HG03108 (cell line): Measurements from ENCODE around the gene INPP4B.

Experiments used
- ATAC-seq: cut with Tn5 transposase; IDR thresholded peaks from one replicate; pipeline ENCODE4 v1.9.1; 2021; ENCODE audit warnings: moderate library complexity; ENCODE audit not compliant: unreplicated experiment

The INPP4B gene

GRCh38 chr4:142358656-142359055, 487.4 kb downstream of the INPP4B start:
- no peak for ATAC-seq

GRCh38 chr4:142356801-142357200, 489.3 kb downstream of the INPP4B start:
- ATAC-seq, result no peak

GRCh38 chr4:142356118-142356759, 489.9 kb downstream of the INPP4B start:
- ATAC-seq, result no peak

GRCh38 chr4:142355421-142355930, 490.6 kb downstream of the INPP4B start:
- ATAC-seq, result no peak

GRCh38 chr4:142354794-142355420, 491.2 kb downstream of the INPP4B start:
- no peak for ATAC-seq

GRCh38 chr4:142354041-142354440, 492.1 kb downstream of the INPP4B start:
- ATAC-seq, result no peak

GRCh38 chr4:142353149-142353738, 492.9 kb downstream of the INPP4B start:
- peak; percentile 58 for ATAC-seq

- ATAC-seq, result no peak
Measured at GRCh38 chr4:142352712-142353111, 493.4 kb downstream of the INPP4B start.

GRCh38 chr4:142351958-142352357, 494.1 kb downstream of the INPP4B start:
- ATAC-seq, result no peak

- ATAC-seq, result no peak
Measured at GRCh38 chr4:142350871-142351270, 495.2 kb downstream of the INPP4B start.

- ATAC-seq, result no peak
Measured at GRCh38 chr4:142348613-142349021, 497.5 kb downstream of the INPP4B start.

GRCh38 chr4:142347241-142347640, 498.9 kb downstream of the INPP4B start:
- ATAC-seq, result no peak

- ATAC-seq, result no peak
Measured at GRCh38 chr4:142345924-142346323, 500.2 kb downstream of the INPP4B start.

- no peak for ATAC-seq
Measured at GRCh38 chr4:142341268-142341667, 504.8 kb downstream of the INPP4B start.

- ATAC-seq, result no peak
Measured at GRCh38 chr4:142339053-142339452, 507.0 kb downstream of the INPP4B start.

GRCh38 chr4:142336251-142336934, 509.7 kb downstream of the INPP4B start:
- no peak for ATAC-seq

GRCh38 chr4:142334931-142335330, 511.2 kb downstream of the INPP4B start:
- ATAC-seq, result no peak

- ATAC-seq, result no peak
Measured at GRCh38 chr4:142331646-142332045, 514.5 kb downstream of the INPP4B start.

- ATAC-seq, result no peak
Measured at GRCh38 chr4:142331132-142331531, 515.0 kb downstream of the INPP4B start.

- ATAC-seq, result no peak
Measured at GRCh38 chr4:142330311-142330710, 515.8 kb downstream of the INPP4B start.

GRCh38 chr4:142329313-142329712, 516.8 kb downstream of the INPP4B start:
- ATAC-seq, result no peak

GRCh38 chr4:142326181-142326580, 519.9 kb downstream of the INPP4B start:
- ATAC-seq, result no peak
